SW 1271 (cell line): Measurements from ENCODE around the gene CHST12.
"Not testable (repeated sequence)": the region's sequence is repeated elsewhere in the genome, so short reads cannot be mapped to it uniquely, and the experiment has no call there.

Experiments
- DNase-seq, 2 experiments: peaks; one replicate each; lab custom pipeline; 2025; lab: John Stamatoyannopoulos, UW

CHST12 gene

GRCh38 chr7:2403718-2404648, 572 bp downstream of the CHST12 start:
- peak in 1 of 2 experiments; percentile 29 for DNase-seq

DNA sequence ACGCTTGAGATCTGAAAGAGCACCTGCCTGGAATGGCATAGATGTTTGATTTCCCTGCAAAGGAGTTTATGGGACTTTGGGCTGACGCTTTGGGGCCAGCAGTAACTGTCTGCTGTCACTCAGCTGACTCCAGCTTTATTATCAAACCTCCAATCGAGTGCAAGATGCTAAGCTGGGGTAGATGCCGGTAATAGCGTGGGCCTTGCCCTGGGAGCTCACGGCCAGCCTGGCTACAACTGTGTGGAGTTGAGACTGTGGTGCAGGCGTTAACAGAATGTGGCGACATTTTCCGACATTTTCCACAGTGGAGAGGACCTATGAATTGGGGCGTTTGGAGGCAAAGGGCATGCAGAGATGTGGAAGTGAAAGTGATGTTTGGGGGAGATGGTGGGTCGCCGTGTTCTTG, 1.3 kb downstream of the CHST12 start:
- DNase-seq: no peak

GRCh38 chr7:2405201-2405600, 1.8 kb downstream of the CHST12 start:
- no peak for DNase-seq

DNA sequence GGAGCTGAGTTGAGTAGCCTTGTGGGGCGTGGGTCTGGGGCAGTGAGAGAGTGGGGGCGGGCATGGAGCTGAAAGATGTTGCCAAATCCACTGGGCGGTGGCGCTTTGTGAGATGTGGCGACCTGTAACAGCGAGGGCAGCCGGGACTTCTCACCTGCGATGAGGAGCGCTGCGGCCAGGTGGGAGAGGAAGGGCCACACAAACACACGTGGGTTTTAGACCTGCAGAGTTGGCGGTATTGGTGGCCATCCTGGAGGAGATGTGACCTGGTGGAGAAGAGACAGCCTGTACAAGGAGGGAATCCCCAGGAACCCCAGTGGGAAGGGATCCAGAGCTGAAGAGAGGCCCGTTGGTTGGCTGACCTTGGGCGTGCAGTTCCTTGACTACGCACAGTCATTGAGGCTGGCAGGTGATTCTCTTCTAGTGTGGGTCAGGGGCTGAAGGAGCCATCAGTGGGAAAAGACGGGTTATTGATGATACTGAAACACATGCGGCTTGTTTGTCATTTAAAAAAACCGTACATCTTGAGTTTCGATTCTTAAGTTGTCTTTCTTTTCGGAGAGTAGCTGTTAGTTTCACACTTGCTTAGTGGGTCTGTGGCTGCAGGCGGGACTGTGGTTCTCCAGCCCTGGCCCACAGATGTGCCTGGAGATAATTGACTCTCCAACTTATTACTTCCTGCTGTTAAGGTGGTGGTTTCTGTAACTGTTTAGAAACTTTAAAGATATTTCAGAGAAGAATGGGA, 2.4 kb downstream of the CHST12 start:
- DNase-seq: no peak

- DNase-seq: no peak
These were observed 6.5 kb downstream of the CHST12 start for GRCh38 chr7:2409745-2410414.

DNA sequence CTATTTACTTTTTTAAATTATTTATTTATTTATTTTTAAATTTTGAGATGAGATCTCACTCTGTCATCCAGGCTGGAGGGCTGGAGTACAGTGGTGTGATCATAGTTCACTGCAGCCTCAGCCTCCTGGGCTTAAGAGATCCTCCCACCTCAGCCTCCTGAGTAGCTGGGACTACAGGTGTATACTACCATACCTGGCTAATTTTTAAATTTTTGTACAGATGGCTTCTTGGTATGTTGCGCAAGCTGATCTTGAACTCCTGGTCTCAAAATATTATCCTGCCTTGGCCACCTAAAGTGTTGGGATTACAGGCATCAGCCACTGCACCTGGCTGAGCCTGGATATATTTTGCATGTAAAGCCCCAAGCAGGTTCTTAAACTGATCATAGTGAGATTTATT, 7.6 kb downstream of the CHST12 start:
- no peak for DNase-seq

GRCh38 chr7:2411815-2412586, 8.6 kb downstream of the CHST12 start:
- DNase-seq: no peak

DNA sequence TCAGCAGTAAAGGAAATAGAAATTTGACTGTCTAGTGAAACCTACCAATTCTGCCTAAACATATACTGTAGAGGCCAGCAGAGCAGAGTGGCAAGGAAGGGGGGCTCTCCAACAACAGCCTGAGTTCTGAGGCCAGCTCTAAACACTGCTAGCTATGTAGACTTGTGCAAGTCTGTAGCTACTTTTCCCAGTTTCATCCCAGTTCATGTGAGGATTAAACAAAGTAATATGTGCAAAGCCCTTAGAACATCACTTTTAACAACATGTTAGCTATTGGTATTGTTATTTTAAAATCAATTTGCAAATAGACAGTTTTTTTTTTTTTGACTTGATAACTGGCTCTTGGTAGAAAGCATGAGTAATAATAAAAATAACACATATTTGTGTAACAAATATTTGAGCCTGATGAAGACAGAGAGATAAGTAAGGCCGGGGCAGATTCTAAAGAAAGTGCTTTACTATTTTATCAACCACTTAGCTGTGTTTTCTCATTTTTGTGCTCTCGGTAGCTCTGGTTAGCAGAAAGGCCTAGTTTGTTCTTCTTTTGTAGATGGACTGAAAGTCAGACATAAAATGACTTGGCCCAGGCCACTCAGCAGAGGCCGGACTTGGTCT, 9.3 kb downstream of the CHST12 start:
- no peak for DNase-seq

- no peak for DNase-seq
These were observed 12.7 kb downstream of the CHST12 start for GRCh38 chr7:2416063-2416462.

GRCh38 chr7:2416650-2417049, 13.2 kb downstream of the CHST12 start:
- DNase-seq: no peak

- not testable (repeated sequence) for DNase-seq
These were observed 13.8 kb downstream of the CHST12 start for GRCh38 chr7:2417178-2417577.

GRCh38 chr7:2417981-2418481, 14.6 kb downstream of the CHST12 start:
- no peak for DNase-seq

DNA sequence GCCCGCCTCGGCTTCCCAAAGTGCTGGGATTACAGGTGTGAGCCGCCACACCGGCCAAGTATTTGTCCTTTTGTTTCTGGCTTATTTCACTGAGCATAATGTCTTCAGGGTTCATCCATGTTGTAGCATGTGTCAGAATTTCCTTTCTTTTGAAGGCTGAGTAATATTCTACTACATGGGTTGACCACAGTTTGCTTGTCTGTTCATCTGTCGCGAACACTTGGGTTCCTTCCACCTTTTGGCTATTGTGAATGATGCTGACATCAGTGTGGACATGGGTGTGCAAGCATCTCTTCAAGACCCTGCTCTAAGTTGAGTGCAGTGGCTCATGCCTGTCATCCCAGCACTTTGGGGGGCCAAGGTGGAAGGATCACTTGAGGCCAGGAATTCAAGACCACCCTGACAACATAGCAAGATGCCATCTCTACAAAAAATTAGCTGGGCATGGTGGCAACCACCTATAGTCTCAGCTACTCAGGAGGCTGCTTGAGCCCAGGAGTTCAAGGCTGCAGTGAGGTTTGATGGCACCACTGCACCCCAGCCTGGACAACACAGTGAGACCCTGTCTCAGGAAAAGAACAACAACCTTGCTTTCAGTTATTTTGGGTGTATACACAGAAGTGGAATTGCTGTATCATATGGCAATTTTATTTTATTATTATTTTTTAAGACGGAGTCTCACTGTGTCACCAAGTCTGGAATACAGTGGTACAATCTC, 17.0 kb downstream of the CHST12 start:
- no peak for DNase-seq

GRCh38 chr7:2421943-2422310, 18.5 kb downstream of the CHST12 start:
- no peak for DNase-seq

- no peak for DNase-seq
These were observed 22.3 kb downstream of the CHST12 start for GRCh38 chr7:2425749-2426148.

DNA sequence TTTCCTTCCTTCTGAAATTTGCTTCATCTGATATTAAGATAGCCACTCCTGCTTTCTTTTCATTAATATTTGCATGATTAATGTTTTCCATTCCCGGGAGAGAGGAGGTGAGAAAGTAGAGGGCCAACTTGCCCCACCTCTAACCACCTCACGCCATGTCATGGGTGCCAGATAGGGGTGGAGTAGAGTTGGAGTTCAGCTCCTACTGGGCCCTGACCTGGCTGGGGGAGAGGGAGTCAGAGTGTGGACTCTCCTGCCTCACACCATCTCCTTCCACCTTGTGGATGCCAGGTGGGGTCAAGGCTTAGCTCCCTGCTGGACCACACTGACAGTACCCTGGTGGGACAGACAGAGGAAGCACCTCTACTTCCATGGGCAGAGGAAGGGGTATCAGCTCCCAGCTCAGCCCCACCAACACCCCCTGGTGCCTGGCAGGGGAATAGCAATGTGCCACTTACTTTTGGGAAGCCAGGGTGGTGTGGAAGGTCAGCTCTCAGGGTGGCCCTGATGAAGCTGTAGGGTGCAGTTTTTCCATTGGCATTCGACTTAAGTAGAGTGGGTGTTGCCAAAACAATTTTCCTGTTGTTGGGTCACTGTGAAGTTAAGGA, 28.0 kb downstream of the CHST12 start:
- no peak for DNase-seq

DNA sequence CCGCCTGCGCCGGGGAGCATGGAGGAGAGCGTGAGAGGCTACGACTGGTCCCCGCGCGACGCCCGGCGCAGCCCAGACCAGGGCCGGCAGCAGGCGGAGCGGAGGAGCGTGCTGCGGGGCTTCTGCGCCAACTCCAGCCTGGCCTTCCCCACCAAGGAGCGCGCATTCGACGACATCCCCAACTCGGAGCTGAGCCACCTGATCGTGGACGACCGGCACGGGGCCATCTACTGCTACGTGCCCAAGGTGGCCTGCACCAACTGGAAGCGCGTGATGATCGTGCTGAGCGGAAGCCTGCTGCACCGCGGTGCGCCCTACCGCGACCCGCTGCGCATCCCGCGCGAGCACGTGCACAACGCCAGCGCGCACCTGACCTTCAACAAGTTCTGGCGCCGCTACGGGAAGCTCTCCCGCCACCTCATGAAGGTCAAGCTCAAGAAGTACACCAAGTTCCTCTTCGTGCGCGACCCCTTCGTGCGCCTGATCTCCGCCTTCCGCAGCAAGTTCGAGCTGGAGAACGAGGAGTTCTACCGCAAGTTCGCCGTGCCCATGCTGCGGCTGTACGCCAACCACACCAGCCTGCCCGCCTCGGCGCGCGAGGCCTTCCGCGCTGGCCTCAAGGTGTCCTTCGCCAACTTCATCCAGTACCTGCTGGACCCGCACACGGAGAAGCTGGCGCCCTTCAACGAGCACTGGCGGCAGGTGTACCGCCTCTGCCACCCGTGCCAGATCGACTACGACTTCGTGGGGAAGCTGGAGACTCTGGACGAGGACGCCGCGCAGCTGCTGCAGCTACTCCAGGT, 29.7 kb downstream of the CHST12 start:
- DNase-seq: no peak

DNA sequence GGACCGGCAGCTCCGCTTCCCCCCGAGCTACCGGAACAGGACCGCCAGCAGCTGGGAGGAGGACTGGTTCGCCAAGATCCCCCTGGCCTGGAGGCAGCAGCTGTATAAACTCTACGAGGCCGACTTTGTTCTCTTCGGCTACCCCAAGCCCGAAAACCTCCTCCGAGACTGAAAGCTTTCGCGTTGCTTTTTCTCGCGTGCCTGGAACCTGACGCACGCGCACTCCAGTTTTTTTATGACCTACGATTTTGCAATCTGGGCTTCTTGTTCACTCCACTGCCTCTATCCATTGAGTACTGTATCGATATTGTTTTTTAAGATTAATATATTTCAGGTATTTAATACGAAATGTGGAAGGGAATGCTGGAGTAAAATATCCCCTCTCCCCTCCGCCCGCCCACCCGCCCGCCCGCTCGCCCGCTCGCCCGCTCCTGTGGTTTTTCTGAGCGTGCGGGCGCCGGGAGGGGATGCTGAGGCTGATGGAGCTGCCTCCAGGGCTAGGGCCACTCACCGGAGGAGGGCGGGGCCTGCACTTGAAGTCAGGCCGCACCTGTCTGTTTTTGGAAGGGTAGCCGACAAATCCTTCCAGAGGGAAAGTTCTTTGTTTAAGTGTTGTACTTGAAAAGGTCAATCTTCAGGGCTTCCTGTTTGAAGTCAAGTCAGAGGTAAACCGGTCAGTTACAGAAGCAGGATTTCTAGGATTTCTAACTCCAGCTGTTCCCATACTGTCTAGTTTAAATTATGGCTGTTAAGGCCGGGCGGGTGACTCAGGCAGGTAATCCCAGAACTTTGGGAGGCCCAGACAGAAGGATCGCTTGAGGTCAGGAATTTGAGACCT, 30.5 kb downstream of the CHST12 start:
- DNase-seq: no peak
